Stimulated activated memory B cell treated with anti-CD40 and anti-IgM and Interleukin-4, amounts not matched to agents 10 μg/mL and 1 μg/mL and 100 μg/mL, for 72 hours (primary cell): ENCODE results near the gene HAVCR1.

ENCODE experiments used
- ATAC-seq: fragments of 150-1000 bp; cut with Tn5 transposase; 2 replicates; pipeline ENCODE4 v1.10.0; 2021
- H3K27ac Mint-ChIP-seq: one replicate; pipeline ENCODE4 v1.8.0; 2022; ENCODE audit warnings: mild to moderate bottlenecking, mixed read lengths
- H3K27me3 Mint-ChIP-seq: one replicate; pipeline ENCODE4 v1.8.0; 2022; ENCODE audit warnings: mixed read lengths
- H3K36me3 Mint-ChIP-seq: one replicate; pipeline ENCODE4 v1.8.0; 2022; ENCODE audit warnings: mixed read lengths
- H3K4me1 Mint-ChIP-seq: one replicate; pipeline ENCODE4 v1.8.0; 2022; ENCODE audit warnings: mixed read lengths
- H3K4me3 Mint-ChIP-seq: one replicate; pipeline ENCODE4 v1.8.0; 2022; ENCODE audit warnings: mild to moderate bottlenecking, moderate library complexity, mixed read lengths
- H3K9me3 Mint-ChIP-seq: one replicate; pipeline ENCODE4 v1.8.0; 2022; ENCODE audit warnings: mixed read lengths

The HAVCR1 gene

GRCh38 chr5:157059093-157059539 is at the start of gene HAVCR1:
Gene HAVCR1, minus strand, starts transcription at chr5:157059116. Its CDS starts 1,173 bp downstream, at chr5:157057943.
- H3K9me3 Mint-ChIP-seq = no peaks in the 10 kb centered on the region
- H3K27ac Mint-ChIP-seq = no peak within 1 kb of the TSS
- H3K36me3 Mint-ChIP-seq = no peaks in the 10 kb centered on the region
- ATAC-seq = no peak
- H3K4me3 Mint-ChIP-seq = no peak within 1 kb of the TSS
- H3K27me3 Mint-ChIP-seq = no peaks in the 10 kb centered on the region
- H3K4me1 Mint-ChIP-seq = no peaks in the 10 kb centered on the region

- peak overlapping the region; percentile 45 for H3K4me3 Mint-ChIP-seq
- peaks cover 40% of the 10 kb centered on the region for H3K4me1 Mint-ChIP-seq
- no peaks in the 10 kb centered on the region for H3K9me3 Mint-ChIP-seq
- no peak for ATAC-seq
- H3K27me3 Mint-ChIP-seq = no peaks in the 10 kb centered on the region
- peak overlapping the region; percentile 98 for H3K27ac Mint-ChIP-seq
- peaks cover 4% of the 10 kb centered on the region for H3K36me3 Mint-ChIP-seq
Measured at GRCh38 chr5:157107508-157107907, 48.6 kb upstream of the HAVCR1 start.

GRCh38 chr5:157106630-157107461 is 47.9 kb upstream of the HAVCR1 start:
- Mint-ChIP-seq H3K27ac (peak overlapping the region; percentile 98), H3K4me1 (peaks cover 40% of the 10 kb centered on the region), H3K9me3 (no peaks in the 10 kb centered on the region), H3K36me3 (peaks cover 6% of the 10 kb centered on the region), H3K27me3 (no peaks in the 10 kb centered on the region), H3K4me3 (peak overlapping the region; percentile 45)
- ATAC-seq = no peak

GRCh38 chr5:157100140-157100679 is 41.3 kb upstream of the HAVCR1 start:
- Mint-ChIP-seq H3K9me3 (no peaks in the 10 kb centered on the region), H3K4me3 (no peak overlapping the region), H3K27me3 (no peaks in the 10 kb centered on the region), H3K27ac (peak overlapping the region; percentile 56), H3K4me1 (peaks cover 7% of the 10 kb centered on the region), H3K36me3 (peaks cover 6% of the 10 kb centered on the region)
- peak; percentile 79 for ATAC-seq

GRCh38 chr5:157088342-157088990 is 29.6 kb upstream of the HAVCR1 start:
- peaks cover 10% of the 10 kb centered on the region for H3K4me1 Mint-ChIP-seq
- H3K4me3 Mint-ChIP-seq = no peak overlapping the region
- peak overlapping the region; percentile 49 for H3K27ac Mint-ChIP-seq
- no peaks in the 10 kb centered on the region for H3K9me3 Mint-ChIP-seq
- H3K27me3 Mint-ChIP-seq = no peaks in the 10 kb centered on the region
- H3K36me3 Mint-ChIP-seq = peaks cover 28% of the 10 kb centered on the region
- ATAC-seq = peak; percentile 50

GRCh38 chr5:157086751-157087359 is 27.9 kb upstream of the HAVCR1 start:
- peaks cover 10% of the 10 kb centered on the region for H3K4me1 Mint-ChIP-seq
- peaks cover 34% of the 10 kb centered on the region for H3K36me3 Mint-ChIP-seq

GRCh38 chr5:157085930-157086329 is 27.0 kb upstream of the HAVCR1 start:
- peaks cover 26% of the 10 kb centered on the region for H3K36me3 Mint-ChIP-seq
- no peak overlapping the region for H3K27ac Mint-ChIP-seq
- peaks cover 10% of the 10 kb centered on the region for H3K4me1 Mint-ChIP-seq
- H3K9me3 Mint-ChIP-seq = no peaks in the 10 kb centered on the region
- no peak overlapping the region for H3K4me3 Mint-ChIP-seq
- H3K27me3 Mint-ChIP-seq = no peaks in the 10 kb centered on the region
- ATAC-seq = no peak

More at GRCh38 chr5:157086751-157087359, 27.9 kb upstream of the HAVCR1 start:
- no peak overlapping the region for H3K4me3 Mint-ChIP-seq
- H3K27ac Mint-ChIP-seq = no peak overlapping the region
- no peaks in the 10 kb centered on the region for H3K9me3 Mint-ChIP-seq
- H3K27me3 Mint-ChIP-seq = no peaks in the 10 kb centered on the region
- ATAC-seq = no peak

GRCh38 chr5:157080286-157080685 is 21.4 kb upstream of the HAVCR1 start:
- Mint-ChIP-seq H3K27me3 (no peaks in the 10 kb centered on the region), H3K27ac (no peak overlapping the region), H3K9me3 (peaks cover 3% of the 10 kb centered on the region), H3K36me3 (peaks cover 6% of the 10 kb centered on the region), H3K4me1 (peaks cover 5% of the 10 kb centered on the region), H3K4me3 (no peak overlapping the region)
- ATAC-seq = no peak

GRCh38 chr5:157076558-157076957 is 17.6 kb upstream of the HAVCR1 start:
- H3K36me3 Mint-ChIP-seq = no peaks in the 10 kb centered on the region
- H3K4me3 Mint-ChIP-seq = no peak overlapping the region
- H3K4me1 Mint-ChIP-seq = peaks cover 17% of the 10 kb centered on the region
- H3K9me3 Mint-ChIP-seq = peaks cover 6% of the 10 kb centered on the region
- no peak for ATAC-seq
- H3K27me3 Mint-ChIP-seq = no peaks in the 10 kb centered on the region
- no peak overlapping the region for H3K27ac Mint-ChIP-seq

- H3K27me3 Mint-ChIP-seq = no peaks in the 10 kb centered on the region
- H3K27ac Mint-ChIP-seq = no peak overlapping the region
- H3K36me3 Mint-ChIP-seq = no peaks in the 10 kb centered on the region
- peaks cover 6% of the 10 kb centered on the region for H3K9me3 Mint-ChIP-seq
- no peak for ATAC-seq
- H3K4me3 Mint-ChIP-seq = no peak overlapping the region
- peaks cover 17% of the 10 kb centered on the region for H3K4me1 Mint-ChIP-seq
Measured at GRCh38 chr5:157072508-157072907, 13.6 kb upstream of the HAVCR1 start.

- no peak for ATAC-seq
- Mint-ChIP-seq H3K4me3 (no peak overlapping the region), H3K36me3 (no peaks in the 10 kb centered on the region), H3K4me1 (peaks cover 15% of the 10 kb centered on the region), H3K27ac (no peak overlapping the region), H3K27me3 (no peaks in the 10 kb centered on the region), H3K9me3 (peaks cover 3% of the 10 kb centered on the region)
Measured at GRCh38 chr5:157069949-157070348, 11.0 kb upstream of the HAVCR1 start.

- Mint-ChIP-seq H3K4me1 (peaks cover 7% of the 10 kb centered on the region), H3K4me3 (no peak overlapping the region), H3K36me3 (no peaks in the 10 kb centered on the region), H3K9me3 (no peaks in the 10 kb centered on the region), H3K27ac (no peak overlapping the region), H3K27me3 (no peaks in the 10 kb centered on the region)
- no peak for ATAC-seq
Measured at GRCh38 chr5:157068785-157069184, 9.9 kb upstream of the HAVCR1 start.

- Mint-ChIP-seq H3K27ac (no peak overlapping the region), H3K4me3 (no peak overlapping the region), H3K36me3 (no peaks in the 10 kb centered on the region), H3K4me1 (peaks cover 7% of the 10 kb centered on the region), H3K27me3 (no peaks in the 10 kb centered on the region), H3K9me3 (no peaks in the 10 kb centered on the region)
- no peak for ATAC-seq
Measured at GRCh38 chr5:157068339-157068738, 9.4 kb upstream of the HAVCR1 start.

GRCh38 chr5:157067005-157067404 is 8.1 kb upstream of the HAVCR1 start:
- H3K36me3 Mint-ChIP-seq = no peaks in the 10 kb centered on the region

GRCh38 chr5:157066080-157066479 is 7.2 kb upstream of the HAVCR1 start:
- H3K4me3 Mint-ChIP-seq = no peak overlapping the region
- no peaks in the 10 kb centered on the region for H3K9me3 Mint-ChIP-seq
- H3K4me1 Mint-ChIP-seq = peaks cover 7% of the 10 kb centered on the region
- no peak for ATAC-seq
- no peaks in the 10 kb centered on the region for H3K27me3 Mint-ChIP-seq
- no peak overlapping the region for H3K27ac Mint-ChIP-seq
- H3K36me3 Mint-ChIP-seq = no peaks in the 10 kb centered on the region

More at GRCh38 chr5:157067005-157067404, 8.1 kb upstream of the HAVCR1 start:
- ATAC-seq = no peak
- Mint-ChIP-seq H3K27me3 (no peaks in the 10 kb centered on the region), H3K9me3 (no peaks in the 10 kb centered on the region), H3K4me3 (no peak overlapping the region), H3K4me1 (peaks cover 7% of the 10 kb centered on the region), H3K27ac (no peak overlapping the region)
